CD4-positive, alpha-beta T cell (primary cell): ENCODE measurements around the gene HLF. TPM values are rescaled to one million over a fixed set of nuclear protein-coding genes. Genes with fewer than 3 reads are reported as not detected.

ENCODE experiments used
- ATAC-seq: fragments of 200-7000 bp; cut with Tn5 transposase; one replicate; pipeline ENCODE4 v1.10.0; 2022; ENCODE audit warnings: mild to moderate bottlenecking; ENCODE audit not compliant: poor library complexity
- CTCF ChIA-PET: fragments of 350-600 bp; sonication (Branson Sonifier 250); formaldehyde crosslinking; loops from one replicate; lab custom pipeline; 2021; ENCODE audit warnings: antibody characterized with exemption, inconsistent platforms; lab: Charles Lee
- POLR2A ChIA-PET: fragments of 350-600 bp; sonication (Branson Sonifier 250); formaldehyde crosslinking; loops from one replicate; lab custom pipeline; 2021; ENCODE audit warnings: antibody characterized with exemption, inconsistent platforms; lab: Charles Lee
- DNase-seq, 14 experiments: peaks; one replicate each; pipeline ENCODE4 v3.0.0-alpha.2; 2013 to 2020; ENCODE audit warnings: mixed read lengths in 2 of 14
- H3K27ac ChIP-seq, 2 donors: one replicate each; pipeline versions ENCODE4 v1.5.1 to v1.7.0; 2013; ENCODE audit warnings: low read length in 2 of 2, low read depth in 1 of 2, mild to moderate bottlenecking in 1 of 2
- H3K27me3 ChIP-seq, 2 experiments: 1 replicate in 1 of 2; 2 replicates in 1 of 2; pipeline versions ENCODE4 v1.6.1 to v1.7.0; 2013; ENCODE audit warnings: low read length in 2 of 2, control low read depth in 1 of 2, mild to moderate bottlenecking in 1 of 2, moderate library complexity in 1 of 2; ENCODE audit not compliant: insufficient read depth in 2 of 2, control insufficient read depth in 1 of 2
- H3K36me3 ChIP-seq: one replicate; pipeline ENCODE4 v1.6.1; 2013; ENCODE audit warnings: low read length, control low read depth; ENCODE audit not compliant: insufficient read depth
- H3K4me1 ChIP-seq: one replicate; pipeline ENCODE4 v1.6.1; 2013; ENCODE audit warnings: low read length, control low read depth; ENCODE audit not compliant: insufficient read depth
- H3K4me3 ChIP-seq: one replicate; pipeline ENCODE4 v1.5.1; 2013; ENCODE audit warnings: mild to moderate bottlenecking, low read length, moderate library complexity
- H3K9me3 ChIP-seq, 2 experiments: 1 replicate in 1 of 2; 2 replicates in 1 of 2; pipeline versions ENCODE4 v1.6.1 to v1.7.0; 2013; ENCODE audit warnings: low read length in 2 of 2, mild to moderate bottlenecking in 2 of 2, control low read depth in 1 of 2, moderate library complexity in 1 of 2; ENCODE audit not compliant: control insufficient read depth in 1 of 2, insufficient read depth in 1 of 2
- H3K27ac Mint-ChIP-seq: one replicate; pipeline ENCODE4 v1.8.0; 2020; ENCODE audit warnings: mixed read lengths
- H3K27me3 Mint-ChIP-seq: one replicate; pipeline ENCODE4 v1.8.0; 2021; ENCODE audit warnings: mixed read lengths
- H3K36me3 Mint-ChIP-seq: one replicate; pipeline ENCODE4 v1.8.0; 2021; ENCODE audit warnings: low read depth, mixed read lengths
- H3K4me1 Mint-ChIP-seq: one replicate; pipeline ENCODE4 v1.8.0; 2021; ENCODE audit warnings: low read depth, mixed read lengths
- H3K4me3 Mint-ChIP-seq: one replicate; pipeline ENCODE4 v1.8.0; 2020; ENCODE audit warnings: mild to moderate bottlenecking, mixed read lengths
- H3K9me3 Mint-ChIP-seq: one replicate; pipeline ENCODE4 v1.8.0; 2020; ENCODE audit warnings: mixed read lengths
- intact Hi-C, 2 experiments: fragments of 100-400 bp; cut with DNase I in 1 of 2; cut with micrococcal nuclease in 1 of 2; formaldehyde crosslinking; loops; one replicate each; pipeline versions ENCODE4 v1.15.1 to v1.9.0; 2023 to 2025; cut with DNase I, micrococcal nuclease
- total RNA-seq, 174 experiments: library from RNA in 2 of 174; stranded (reverse) in 2 of 174; gene quantifications; one replicate each; pipeline ENCODE4 v1.2.3 and lab custom pipeline; 2021 to 2026
- TF ChIP-seq, protein P1 (sequence below): fragments of 200-600 bp; IDR thresholded peaks from one replicate; pipeline ENCODE4 v1.8.0; 2022; ENCODE audit warnings: antibody characterized with exemption, mild to moderate bottlenecking

Gene HLF
- total RNA-seq, 2 experiments from 2014 or later, result 4.3 to 4.9 TPM

DNA sequence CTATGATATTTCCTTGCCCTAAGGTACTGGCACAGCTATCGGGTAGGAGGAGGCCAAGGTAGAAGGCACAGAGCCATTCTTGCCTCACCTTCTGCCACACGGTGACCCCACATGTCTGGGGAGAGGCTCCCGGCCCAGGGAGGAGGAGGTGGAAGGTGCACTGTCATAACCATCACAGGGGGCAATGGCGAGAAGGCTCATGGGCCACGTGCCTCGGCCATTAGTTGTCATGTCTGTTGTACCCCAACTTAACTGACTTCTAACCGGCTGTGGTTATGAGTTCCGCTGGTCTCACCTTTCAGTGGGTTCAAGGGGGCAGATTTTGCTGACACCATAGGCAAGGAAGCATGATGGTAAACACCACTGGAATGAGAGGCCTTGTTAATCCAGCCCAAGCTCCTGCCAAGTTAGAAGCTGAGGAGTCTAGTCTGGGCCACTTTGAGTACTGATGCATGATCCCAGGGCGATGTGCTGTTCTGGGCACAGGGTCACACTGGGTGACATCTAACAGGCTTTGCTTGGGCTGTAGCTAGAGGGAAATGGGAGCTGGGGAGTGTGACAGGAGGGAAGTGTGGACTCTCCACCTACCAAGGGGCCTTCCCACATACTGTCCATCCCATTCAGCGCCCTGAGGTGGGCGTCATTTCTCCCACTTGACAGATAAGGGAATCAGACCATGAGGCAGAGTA, 39.6 kb downstream of the HLF start:
- Mint-ChIP-seq H3K4me1 (no peaks in the 10 kb centered on the region), H3K36me3 (no peaks in the 10 kb centered on the region), H3K9me3 (no peaks in the 10 kb centered on the region), H3K27me3 (peaks cover 11% of the 10 kb centered on the region), H3K4me3 (no peak overlapping the region), H3K27ac (no peak overlapping the region)
- Histone ChIP-seq H3K27me3 (no peaks in the 10 kb centered on the region), H3K9me3 (no peaks in the 10 kb centered on the region), H3K36me3 (no peaks in the 10 kb centered on the region), H3K4me1 (no peaks in the 10 kb centered on the region), H3K4me3 (no peak overlapping the region), H3K27ac (no peak overlapping the region)
- no peak for ATAC-seq
- TF ChIP-seq, protein P1, sequence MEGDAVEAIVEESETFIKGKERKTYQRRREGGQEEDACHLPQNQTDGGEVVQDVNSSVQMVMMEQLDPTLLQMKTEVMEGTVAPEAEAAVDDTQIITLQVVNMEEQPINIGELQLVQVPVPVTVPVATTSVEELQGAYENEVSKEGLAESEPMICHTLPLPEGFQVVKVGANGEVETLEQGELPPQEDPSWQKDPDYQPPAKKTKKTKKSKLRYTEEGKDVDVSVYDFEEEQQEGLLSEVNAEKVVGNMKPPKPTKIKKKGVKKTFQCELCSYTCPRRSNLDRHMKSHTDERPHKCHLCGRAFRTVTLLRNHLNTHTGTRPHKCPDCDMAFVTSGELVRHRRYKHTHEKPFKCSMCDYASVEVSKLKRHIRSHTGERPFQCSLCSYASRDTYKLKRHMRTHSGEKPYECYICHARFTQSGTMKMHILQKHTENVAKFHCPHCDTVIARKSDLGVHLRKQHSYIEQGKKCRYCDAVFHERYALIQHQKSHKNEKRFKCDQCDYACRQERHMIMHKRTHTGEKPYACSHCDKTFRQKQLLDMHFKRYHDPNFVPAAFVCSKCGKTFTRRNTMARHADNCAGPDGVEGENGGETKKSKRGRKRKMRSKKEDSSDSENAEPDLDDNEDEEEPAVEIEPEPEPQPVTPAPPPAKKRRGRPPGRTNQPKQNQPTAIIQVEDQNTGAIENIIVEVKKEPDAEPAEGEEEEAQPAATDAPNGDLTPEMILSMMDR, result no peak
- no peak for DNase-seq
- ChIA-PET CTCF (no interaction called here), POLR2A (no interaction called here)
- intact Hi-C loops, result no loop called here

DNA sequence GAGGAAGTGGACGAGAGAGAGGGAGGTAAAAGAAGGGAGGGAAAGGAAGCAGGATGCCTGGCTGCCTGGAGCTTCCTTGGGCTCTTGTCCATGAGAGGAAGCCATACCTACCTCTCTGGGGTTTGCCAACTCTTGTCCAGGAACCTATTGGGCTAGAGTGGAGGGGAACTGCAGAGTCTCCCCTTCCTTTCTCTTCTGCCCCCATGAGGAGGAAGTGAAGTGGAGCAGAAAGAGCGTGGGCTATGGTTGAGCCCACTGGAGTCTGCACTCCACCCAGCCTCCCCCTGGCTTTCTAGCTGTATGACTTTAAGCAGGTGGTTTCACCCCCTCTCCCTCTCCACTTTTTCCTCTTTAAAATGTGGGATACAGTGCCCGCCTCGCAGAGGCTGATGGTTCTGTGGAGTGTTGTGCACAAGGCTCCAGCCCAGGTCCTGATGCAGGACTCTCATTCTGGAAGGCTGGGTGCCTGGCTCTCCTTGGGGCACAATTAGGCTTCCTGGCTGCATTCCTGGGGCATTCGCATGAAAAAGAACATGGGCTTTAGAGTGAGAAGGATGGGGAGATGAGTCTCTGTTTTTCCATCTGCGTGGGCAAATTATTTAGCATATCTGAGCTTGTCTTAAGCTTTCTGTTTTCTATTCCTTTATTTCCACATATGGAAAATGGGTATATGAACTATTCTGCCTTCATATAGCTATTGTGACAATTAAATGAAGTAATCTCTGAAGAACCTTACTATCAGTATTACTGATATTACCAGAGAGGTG, 40.7 kb downstream of the HLF start:
- Histone ChIP-seq H3K4me3 (no peak overlapping the region), H3K9me3 (no peaks in the 10 kb centered on the region), H3K4me1 (no peaks in the 10 kb centered on the region), H3K27me3 (no peaks in the 10 kb centered on the region), H3K36me3 (no peaks in the 10 kb centered on the region), H3K27ac (no peak overlapping the region)
- Mint-ChIP-seq H3K4me1 (no peaks in the 10 kb centered on the region), H3K9me3 (no peaks in the 10 kb centered on the region), H3K27me3 (peaks cover 12% of the 10 kb centered on the region), H3K4me3 (no peak overlapping the region), H3K27ac (no peak overlapping the region), H3K36me3 (no peaks in the 10 kb centered on the region)
- TF ChIP-seq, protein P1, result no peak
- DNase-seq, result no peak
- ChIA-PET POLR2A (no interaction called here), CTCF (no interaction called here)
- intact Hi-C loops, result no loop called here
- no peak for ATAC-seq

DNA sequence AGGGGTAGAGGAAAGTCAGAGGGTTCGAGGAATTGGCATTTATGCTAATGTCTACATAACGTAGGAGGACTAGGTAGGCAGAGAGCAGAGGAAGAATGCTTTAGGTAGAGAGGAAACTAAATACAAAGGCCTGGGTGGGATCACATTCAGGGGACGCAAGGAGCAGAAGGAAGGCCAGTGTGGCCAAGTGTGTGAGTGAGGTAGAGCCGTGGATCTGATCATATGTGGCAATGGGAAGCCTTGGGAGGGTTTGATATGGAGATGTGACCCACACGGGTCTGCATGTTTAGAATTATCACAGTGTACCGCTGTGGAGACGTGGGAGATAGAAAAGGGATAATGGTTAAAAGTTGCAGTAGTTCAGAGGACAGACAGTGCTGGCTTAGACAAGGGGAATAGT, 43.1 kb downstream of the HLF start:
- no peaks in the 10 kb centered on the region for H3K27me3 ChIP-seq
- Mint-ChIP-seq H3K27me3 (peaks cover 16% of the 10 kb centered on the region), H3K27ac (no peak overlapping the region), H3K36me3 (no peaks in the 10 kb centered on the region), H3K4me1 (no peaks in the 10 kb centered on the region), H3K9me3 (no peaks in the 10 kb centered on the region), H3K4me3 (no peak overlapping the region)
- CTCF ChIA-PET, result no interaction called here
- TF ChIP-seq, protein P1, result no peak
- DNase-seq (no peak), ATAC-seq (no peak)
- no peak overlapping the region for H3K27ac ChIP-seq
- no peaks in the 10 kb centered on the region for H3K4me1 ChIP-seq
- no peaks in the 10 kb centered on the region for H3K36me3 ChIP-seq
- H3K9me3 ChIP-seq, result no peaks in the 10 kb centered on the region
- intact Hi-C loops, result no loop called here
- POLR2A ChIA-PET, result no interaction called here
- no peak overlapping the region for H3K4me3 ChIP-seq
